ENCODE results near the gene PTGFRN. TPM values are rescaled to one million over a fixed set of nuclear protein-coding genes. Genes with fewer than 3 reads are reported as not detected.

The PTGFRN gene
- total RNA-seq, 1 donor from 2014 or later: 91.3 TPM

DNA sequence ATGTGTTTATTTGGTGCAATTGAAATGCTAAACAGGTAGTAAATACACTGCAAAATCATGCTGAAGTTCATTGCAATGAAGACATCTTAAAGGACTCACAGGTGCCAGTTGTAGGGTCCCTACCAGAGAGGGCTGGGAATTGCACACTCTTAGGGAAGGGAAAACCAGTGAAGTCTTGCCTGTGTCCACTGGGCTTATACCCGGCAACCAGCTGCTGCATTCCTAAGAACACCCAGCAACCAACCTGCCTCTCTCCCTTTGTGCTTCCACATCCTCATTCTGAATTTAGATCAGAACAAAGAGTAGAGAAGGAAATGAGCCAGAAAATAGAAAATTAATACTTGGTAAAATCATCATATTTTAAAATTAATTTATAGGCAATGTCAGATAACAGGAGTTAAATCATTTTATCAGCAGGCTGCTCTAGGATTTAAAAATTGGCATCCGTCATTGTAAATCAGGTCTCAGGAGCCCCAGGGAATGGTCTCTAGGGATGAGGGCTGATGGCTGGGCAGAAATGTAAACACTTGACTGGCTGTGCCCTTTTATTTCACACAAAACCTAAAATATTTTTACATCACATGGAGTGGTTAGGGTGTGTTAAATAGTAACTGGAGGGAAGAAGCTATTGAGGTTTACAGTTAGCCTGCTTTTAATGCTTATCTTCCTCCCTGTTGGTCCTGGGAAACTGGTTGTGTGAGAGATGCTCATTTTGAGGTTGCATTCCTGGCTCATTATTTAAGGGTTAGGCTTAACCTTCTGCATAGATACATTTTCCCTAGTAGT lies 31.3 kb downstream of the PTGFRN start:
- Histone ChIP-seq H3K36me3 (ENCODE audit: control insufficient read depth, insufficient read depth, low read length) (no peaks in the 10 kb centered on the region), H3K4me3 (ENCODE audit: low read depth, low read length) (no peak overlapping the region), H3K27me3 (ENCODE audit: control insufficient read depth, insufficient read depth, low read length) (no peaks in the 10 kb centered on the region)
- TF ChIP-seq, protein P1, sequence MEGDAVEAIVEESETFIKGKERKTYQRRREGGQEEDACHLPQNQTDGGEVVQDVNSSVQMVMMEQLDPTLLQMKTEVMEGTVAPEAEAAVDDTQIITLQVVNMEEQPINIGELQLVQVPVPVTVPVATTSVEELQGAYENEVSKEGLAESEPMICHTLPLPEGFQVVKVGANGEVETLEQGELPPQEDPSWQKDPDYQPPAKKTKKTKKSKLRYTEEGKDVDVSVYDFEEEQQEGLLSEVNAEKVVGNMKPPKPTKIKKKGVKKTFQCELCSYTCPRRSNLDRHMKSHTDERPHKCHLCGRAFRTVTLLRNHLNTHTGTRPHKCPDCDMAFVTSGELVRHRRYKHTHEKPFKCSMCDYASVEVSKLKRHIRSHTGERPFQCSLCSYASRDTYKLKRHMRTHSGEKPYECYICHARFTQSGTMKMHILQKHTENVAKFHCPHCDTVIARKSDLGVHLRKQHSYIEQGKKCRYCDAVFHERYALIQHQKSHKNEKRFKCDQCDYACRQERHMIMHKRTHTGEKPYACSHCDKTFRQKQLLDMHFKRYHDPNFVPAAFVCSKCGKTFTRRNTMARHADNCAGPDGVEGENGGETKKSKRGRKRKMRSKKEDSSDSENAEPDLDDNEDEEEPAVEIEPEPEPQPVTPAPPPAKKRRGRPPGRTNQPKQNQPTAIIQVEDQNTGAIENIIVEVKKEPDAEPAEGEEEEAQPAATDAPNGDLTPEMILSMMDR (IDR thresholded peaks at IDR 0.05; ENCODE audit: insufficient read depth, low read length, poor library complexity, severe bottlenecking): no peak
- no peak for DNase-seq (ENCODE audit: low read depth)

- Histone ChIP-seq H3K27me3 (ENCODE audit: control insufficient read depth, insufficient read depth, low read length) (no peaks in the 10 kb centered on the region), H3K4me3 (ENCODE audit: low read depth, low read length) (no peak overlapping the region), H3K36me3 (ENCODE audit: control insufficient read depth, insufficient read depth, low read length) (no peaks in the 10 kb centered on the region)
- DNase-seq (ENCODE audit: low read depth): no peak
- TF ChIP-seq, protein P1 (IDR thresholded peaks at IDR 0.05; ENCODE audit: insufficient read depth, low read length, poor library complexity, severe bottlenecking): no peak
Measured at GRCh38 chr1:116941670-116942069, 32.0 kb downstream of the PTGFRN start.

GRCh38 chr1:116942344-116942743 lies 32.6 kb downstream of the PTGFRN start:
- no peak overlapping the region for H3K4me3 ChIP-seq (ENCODE audit: low read depth, low read length)
- TF ChIP-seq, protein P1 (IDR thresholded peaks at IDR 0.05; ENCODE audit: insufficient read depth, low read length, poor library complexity, severe bottlenecking): no peak
- no peak for DNase-seq (ENCODE audit: low read depth)
- no peaks in the 10 kb centered on the region for H3K36me3 ChIP-seq (ENCODE audit: control insufficient read depth, insufficient read depth, low read length)
- no peaks in the 10 kb centered on the region for H3K27me3 ChIP-seq (ENCODE audit: control insufficient read depth, insufficient read depth, low read length)

DNA sequence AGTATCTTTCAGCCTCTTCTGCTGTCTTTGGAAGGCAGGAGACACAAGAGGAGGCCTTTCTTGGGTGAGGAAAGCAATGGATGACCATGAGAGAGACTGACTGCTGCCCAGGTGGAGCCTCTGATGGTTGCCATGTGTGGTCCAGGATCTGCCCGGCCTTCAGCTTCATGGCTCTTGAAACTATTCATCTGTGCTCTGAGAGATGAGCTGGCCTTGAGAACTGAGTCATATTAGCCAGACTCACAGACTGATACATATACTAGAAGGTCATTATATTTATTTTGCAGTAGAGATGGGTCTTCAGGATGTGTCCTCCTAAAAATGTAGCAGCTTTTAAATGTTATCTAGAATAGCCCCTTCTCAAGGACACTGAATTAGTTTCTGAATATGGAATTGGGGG lies 33.7 kb downstream of the PTGFRN start:
- H3K36me3 ChIP-seq (ENCODE audit: control insufficient read depth, insufficient read depth, low read length): no peaks in the 10 kb centered on the region
- DNase-seq (ENCODE audit: low read depth): no peak

GRCh38 chr1:116944613-116945012 lies 34.9 kb downstream of the PTGFRN start:
- DNase-seq (ENCODE audit: low read depth): no peak
- Histone ChIP-seq H3K36me3 (ENCODE audit: control insufficient read depth, insufficient read depth, low read length) (peaks cover 4% of the 10 kb centered on the region), H3K27me3 (ENCODE audit: control insufficient read depth, insufficient read depth, low read length) (no peaks in the 10 kb centered on the region), H3K4me3 (ENCODE audit: low read depth, low read length) (no peak overlapping the region)
- TF ChIP-seq, protein P1 (IDR thresholded peaks at IDR 0.05; ENCODE audit: insufficient read depth, low read length, poor library complexity, severe bottlenecking): no peak

More for the DNA sequence above, 33.7 kb downstream of the PTGFRN start:
- Histone ChIP-seq H3K4me3 (ENCODE audit: low read depth, low read length) (no peak overlapping the region), H3K27me3 (ENCODE audit: control insufficient read depth, insufficient read depth, low read length) (no peaks in the 10 kb centered on the region)
- TF ChIP-seq, protein P1 (IDR thresholded peaks at IDR 0.05; ENCODE audit: insufficient read depth, low read length, poor library complexity, severe bottlenecking): no peak

GRCh38 chr1:116945421-116945820 lies 35.7 kb downstream of the PTGFRN start:
- Histone ChIP-seq H3K36me3 (ENCODE audit: control insufficient read depth, insufficient read depth, low read length) (peaks cover 4% of the 10 kb centered on the region), H3K27me3 (ENCODE audit: control insufficient read depth, insufficient read depth, low read length) (no peaks in the 10 kb centered on the region), H3K4me3 (ENCODE audit: low read depth, low read length) (no peak overlapping the region)
- no peak for DNase-seq (ENCODE audit: low read depth)
- TF ChIP-seq, protein P1 (IDR thresholded peaks at IDR 0.05; ENCODE audit: insufficient read depth, low read length, poor library complexity, severe bottlenecking): no peak

Measured in kidney epithelial cell (primary cell).